Raji (cell line): ENCODE results near the gene NMNAT2.

ENCODE experiments used
- POLR2A ChIP-seq: IDR thresholded peaks from 2 replicates; pipeline ENCODE4 v1.6.1; 2011; ENCODE audit warnings: low read depth, low read length, control low read depth; ENCODE audit not compliant: insufficient read depth

The NMNAT2 gene

DNA sequence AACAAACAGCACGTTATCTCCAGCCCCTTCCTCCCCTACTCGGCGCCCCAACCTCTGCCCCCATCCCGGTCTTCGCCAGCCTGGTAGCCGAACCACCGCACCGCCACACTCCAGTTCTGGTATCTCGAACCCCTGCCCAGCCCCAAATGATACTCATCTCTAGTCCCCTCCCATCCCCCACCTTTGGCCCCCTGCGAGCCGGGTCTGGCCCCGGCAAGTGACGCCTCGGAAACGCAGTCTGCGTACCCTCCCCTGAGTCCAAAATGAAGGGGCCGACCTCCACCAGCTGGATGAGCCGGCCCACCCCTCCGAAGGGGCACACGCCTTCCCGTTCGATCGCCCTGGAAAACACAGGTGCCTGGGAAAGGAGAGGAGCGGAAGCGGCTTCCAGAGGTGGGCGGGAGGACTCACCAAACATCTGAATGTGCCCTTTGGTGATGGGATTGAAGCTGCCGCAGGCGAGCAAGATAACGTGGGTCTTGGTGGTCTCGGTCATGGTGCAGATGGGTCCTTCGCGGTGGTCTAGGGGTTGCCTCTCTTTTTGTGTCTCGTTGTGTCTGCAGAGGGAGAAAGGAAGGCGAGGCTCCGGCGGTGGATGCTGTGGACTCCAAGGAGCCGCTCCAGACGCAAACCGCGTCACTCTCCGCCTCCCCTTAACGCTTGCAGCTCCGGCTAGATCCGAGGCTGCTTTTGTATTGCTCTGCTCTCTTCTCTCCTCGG, at the start of gene NMNAT2:
NMNAT2 (minus strand) TSS at position 609 of the 720 bp plus-strand sequence; CDS start at position 496, 113 bp downstream.
- TF ChIP-seq POLR2A, result no peak

DNA sequence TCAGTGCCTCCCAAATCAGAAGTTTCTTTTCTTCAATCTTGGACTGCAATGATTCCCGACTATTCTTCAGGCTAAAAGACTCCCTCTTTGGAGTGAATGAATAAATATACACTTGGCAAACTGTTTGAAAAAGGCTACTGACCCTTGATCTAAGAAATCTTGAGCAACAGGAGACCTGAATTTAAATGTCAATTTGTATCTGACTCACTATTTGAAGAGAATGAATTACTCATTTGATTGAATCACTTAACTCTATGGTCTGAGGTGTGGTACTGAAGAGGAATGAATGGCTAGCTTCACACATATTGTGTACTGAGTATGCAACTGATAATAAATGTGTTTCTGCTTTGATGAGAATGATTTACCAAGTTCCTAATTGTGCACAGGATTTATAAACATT, 49.5 kb upstream of the NMNAT2 start:
- no peak for TF ChIP-seq POLR2A

DNA sequence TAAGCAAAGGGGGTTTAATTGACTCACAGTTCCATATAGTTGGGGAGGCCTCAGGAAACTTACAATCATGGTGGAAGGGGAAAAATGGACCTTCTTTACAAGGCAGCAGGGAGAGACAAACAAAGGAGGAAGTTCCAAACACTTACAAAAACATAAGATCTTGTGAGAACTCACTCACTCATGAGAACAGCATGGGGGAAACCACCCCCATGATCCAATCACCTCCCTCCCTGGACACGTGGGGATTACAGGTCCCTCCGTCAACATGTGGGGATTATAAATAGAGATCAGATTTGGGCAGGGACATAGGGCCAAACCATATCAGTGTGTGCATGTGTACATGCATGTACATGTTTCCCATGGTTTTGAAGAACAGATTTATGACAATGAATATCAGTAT, 48.6 kb upstream of the NMNAT2 start:
- no peak for TF ChIP-seq POLR2A

DNA sequence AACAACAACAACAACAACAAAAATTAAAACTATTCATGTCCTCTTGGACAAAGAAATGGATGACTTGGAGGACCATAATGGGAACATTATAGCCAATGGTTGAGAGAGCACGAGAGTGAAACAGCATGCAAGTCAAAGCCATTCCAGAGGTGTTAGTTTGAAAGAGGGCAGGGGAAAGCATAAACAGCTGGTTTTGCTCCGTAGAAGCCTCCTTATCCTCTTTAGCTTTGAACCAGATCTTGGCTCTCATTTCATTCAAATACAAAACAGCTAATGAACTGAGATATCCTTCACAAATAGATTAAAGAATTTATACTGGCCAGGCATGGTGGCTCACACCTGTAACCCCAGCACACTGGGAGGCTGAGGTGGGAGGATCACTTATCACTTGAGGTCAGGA, 45.4 kb upstream of the NMNAT2 start:
- TF ChIP-seq POLR2A, result no peak

DNA sequence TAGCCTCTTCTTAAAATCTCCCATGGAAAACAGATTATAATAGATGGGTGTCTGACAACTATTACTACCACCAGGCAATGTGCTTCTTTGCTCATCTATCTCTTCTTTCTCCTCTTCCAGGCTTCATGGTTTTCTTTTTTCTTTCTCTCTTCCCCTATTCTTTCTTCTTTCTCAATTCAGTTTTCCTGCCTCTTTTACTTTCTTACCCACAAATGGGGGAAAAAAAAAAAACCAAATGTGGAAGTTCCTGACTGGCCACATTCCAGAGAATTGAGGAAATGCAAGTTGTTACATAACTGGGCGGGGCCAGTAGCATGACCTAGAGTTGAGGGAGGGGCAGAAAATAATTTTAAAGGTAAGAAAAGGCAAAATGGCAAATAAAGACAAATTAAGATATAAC, 43.2 kb upstream of the NMNAT2 start:
- TF ChIP-seq POLR2A, result no peak

DNA sequence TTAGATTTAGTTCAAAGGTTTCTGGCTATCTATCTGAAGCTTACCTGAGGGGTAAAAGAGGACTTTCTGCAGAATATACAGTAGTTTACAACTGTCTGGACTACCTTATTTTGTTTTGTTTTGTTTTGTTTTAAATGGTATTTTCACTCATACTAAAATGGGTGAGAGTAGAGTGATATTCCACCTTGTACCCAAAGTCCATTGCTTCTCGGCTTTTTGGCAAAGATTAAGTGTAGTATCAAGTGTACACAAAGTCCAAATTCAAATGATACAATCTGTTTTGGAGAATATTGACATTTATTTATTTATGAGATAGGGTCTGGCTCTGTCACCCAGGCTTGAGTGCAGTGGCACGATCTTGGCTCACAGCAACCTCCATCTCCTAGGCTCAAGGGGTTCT, 42.4 kb upstream of the NMNAT2 start:
- TF ChIP-seq POLR2A, result no peak

DNA sequence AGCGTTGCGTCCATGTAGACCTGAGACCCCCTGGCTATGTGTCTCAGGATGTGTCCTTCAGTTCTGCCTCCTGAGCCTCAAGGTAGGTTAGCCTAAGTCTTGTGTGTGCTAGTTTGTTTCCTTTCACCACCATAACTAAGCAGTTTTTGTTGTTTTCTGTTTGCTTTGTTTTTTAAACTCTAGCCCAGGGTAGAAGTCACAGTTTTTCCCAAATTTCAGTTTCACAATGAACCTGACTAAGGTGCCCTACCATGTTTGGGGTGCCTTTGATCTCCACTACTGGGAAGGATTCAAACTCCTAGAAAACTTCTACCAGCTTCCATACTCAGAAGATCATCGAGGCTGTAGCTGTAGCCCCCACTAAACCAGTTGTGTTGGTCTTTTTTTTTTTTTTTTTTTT, 39.3 kb upstream of the NMNAT2 start:
- TF ChIP-seq POLR2A, result no peak

DNA sequence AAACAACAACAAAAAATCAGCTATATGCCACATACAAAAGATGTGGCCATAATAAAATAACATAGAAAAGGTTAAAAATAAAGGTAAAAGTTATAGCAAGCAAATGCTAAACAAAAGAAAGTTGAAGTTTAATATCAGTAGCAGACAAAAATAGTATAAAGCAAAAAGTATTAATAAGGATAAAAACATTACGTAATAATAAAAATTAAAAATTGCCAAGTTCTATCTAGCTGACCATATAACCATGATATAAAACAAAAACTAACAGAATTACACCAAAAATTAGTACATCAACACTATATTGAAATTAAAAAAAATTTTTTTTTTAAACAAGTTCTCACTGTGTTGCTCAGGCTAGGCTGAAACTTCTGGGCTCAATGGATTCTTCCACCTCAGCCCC, 38.6 kb upstream of the NMNAT2 start:
- TF ChIP-seq POLR2A, result no peak

DNA sequence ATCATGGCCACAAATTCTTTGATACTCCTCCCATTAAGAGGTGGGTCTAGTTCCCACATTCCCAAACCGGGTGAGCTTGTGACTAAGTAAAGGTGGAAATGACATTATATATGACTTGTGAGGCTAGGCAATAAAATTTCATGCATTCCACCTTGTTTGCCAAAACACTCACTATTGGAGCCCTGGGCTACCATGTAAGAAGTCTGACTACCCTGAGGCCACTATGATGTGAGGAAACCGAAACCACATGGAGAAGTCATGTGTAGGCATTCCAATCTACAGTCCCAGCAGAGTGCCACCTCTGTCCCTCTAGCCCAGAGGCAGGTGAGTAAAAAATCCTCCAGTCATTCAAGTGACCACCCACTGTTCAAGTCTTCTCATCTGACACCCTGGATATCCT, 36.2 kb upstream of the NMNAT2 start:
- no peak for TF ChIP-seq POLR2A

DNA sequence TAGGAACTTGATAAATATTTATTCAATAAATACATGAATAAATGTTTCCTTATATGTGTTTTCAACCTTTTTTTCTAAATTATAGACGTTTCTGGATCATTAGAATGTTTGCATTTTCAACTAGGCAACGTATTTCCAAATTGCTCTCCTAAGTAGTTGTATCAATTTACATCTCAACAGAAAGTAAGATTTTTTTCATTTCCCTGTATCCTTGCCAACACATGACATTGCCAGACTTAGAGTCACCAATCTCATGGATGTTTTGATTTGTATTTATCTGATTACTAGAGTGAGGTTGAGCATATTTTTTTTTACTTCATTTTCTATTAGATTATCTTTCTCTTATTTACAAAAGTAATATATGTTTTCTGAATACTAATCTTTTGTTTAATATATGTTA, 31.9 kb upstream of the NMNAT2 start:
- no peak for TF ChIP-seq POLR2A

DNA sequence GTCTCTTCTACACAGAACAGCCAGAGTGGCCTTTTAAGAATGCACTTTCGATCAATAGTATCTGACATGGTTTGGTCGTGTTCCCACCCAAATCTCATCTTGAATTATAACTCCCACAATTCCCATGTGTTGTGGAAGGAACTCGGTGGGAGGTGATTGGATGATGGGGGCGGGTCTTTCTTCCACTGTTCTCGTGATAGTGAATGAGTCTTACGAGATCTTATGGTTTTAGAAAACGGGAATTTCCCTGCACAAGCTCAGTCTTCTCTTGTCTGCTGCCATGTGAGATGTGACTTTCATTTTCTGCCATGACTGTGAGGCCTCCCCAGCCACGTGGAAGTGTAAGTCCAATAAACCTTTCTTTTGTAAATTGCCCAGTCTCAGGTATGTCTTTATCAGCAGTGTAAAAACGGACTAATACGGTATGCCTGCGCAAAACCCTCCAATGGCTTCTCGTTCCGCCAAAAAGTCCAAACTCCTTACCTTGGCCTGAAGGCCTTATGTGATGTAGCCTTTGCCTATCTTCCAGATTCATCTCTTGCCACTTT, 31.1 kb upstream of the NMNAT2 start:
- TF ChIP-seq POLR2A, result no peak

DNA sequence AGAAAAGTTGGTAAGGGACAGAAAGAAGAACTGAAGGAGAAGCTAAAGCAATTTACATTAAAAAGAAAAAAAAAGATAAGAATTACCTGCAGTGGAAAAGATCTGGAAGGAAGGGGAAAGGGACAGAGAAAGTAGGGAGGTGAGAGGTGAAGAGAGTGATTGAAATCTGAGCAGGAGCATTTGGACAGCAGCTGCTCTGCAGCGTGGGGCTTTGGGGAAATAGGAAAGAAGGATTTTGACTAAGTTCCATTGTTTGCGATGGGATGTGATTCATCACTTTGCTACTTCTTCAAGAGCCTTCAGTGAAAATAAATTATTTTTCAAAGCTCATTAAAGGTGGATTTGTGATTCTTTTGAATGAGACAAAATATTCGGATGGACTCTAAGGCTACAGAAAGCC, 26.1 kb upstream of the NMNAT2 start:
- no peak for TF ChIP-seq POLR2A

DNA sequence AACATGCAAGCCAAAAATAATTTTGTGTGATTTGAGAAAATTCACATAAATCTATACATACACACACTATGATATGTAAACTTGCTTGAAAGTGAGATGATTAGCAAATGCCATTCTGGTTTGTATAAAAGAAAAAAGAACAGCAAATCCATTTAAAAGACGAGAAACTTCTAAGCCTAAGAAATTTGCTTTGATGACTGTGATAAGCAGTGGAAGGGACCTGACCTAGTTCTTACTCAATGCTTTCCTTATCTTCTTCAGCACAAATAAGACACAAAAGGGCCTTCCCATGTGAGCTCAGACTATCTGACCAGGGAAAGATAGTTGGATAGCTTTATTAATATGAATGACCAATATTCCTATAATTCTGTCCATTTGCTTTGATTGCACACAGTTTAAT, 25.3 kb upstream of the NMNAT2 start:
- TF ChIP-seq POLR2A, result no peak

DNA sequence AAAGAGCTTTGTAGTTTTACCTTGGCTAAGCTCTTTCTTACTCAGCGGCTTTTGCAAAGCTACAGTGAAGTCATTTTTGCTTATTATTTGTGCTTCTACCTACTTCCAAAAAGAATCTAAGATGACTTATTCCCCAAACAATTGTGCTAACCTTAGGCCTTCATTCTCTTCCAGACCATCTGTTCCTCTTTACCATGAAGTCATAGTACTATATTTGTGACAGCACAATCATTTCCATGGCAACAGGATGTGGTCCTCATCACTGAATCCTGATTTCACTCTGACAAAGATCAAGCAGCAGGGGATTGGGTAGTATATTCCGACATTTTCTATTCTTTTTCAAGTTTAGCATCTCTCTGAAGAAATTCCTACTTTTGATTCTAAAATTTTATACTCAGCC, 24.8 kb upstream of the NMNAT2 start:
- TF ChIP-seq POLR2A, result no peak

DNA sequence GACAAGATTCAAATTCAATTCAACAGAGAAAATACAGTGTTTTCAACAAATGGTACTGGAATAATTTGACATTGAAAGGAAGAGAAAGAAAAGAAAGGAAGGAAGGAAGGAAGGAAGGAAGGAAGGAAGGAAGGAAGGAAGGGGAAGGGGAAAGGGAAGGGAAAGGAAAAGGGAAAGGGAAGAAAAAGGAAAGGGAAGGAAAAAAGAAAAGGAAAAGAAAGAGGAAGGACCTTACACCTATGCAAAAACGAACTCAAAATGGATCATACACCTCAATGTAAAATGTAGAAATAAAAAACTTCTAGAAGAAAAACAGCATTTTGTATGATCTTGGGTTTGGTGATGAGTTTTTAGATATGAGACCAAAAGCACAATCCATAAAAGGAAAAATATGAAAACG, 19.9 kb upstream of the NMNAT2 start:
- TF ChIP-seq POLR2A, result no peak

DNA sequence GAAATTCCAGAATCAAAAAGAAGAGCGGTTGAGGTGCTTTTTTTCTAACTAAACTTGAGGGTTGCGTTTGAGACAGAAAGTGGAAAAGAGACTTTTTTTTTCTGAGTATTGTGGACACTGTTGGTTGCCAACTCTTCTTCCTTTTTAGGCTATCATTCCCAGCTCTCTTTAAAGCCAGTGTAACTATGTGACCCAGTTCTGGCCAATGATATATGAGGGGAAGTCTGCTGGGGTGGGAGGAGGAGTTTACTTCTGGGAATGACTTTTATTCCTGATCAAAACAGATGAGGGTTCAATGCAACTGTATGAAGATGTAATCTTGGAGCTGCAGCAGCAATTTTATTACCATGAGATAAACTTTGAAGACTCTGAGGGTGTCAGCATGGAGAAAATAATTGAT, 17.3 kb upstream of the NMNAT2 start:
- TF ChIP-seq POLR2A, result no peak

DNA sequence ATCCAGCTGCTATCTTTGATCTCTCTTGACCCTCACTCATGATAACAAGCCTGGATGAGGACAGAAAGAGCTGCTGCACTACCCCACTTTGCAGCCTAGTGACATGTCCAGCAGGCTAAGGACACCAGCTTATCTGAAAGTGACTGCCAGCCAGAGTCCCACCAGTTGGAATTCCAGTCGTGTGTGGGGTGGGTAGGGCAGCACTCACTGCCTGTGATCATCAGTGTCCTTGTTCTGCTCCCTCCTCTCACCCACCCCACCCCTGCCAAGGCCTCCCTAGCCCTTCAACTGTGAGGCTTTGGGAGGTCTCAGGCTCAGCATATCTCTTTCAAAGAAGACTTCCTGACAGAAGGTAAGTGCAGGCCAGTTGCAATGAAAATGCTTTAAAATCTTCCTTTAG, 15.5 kb upstream of the NMNAT2 start:
- no peak for TF ChIP-seq POLR2A

DNA sequence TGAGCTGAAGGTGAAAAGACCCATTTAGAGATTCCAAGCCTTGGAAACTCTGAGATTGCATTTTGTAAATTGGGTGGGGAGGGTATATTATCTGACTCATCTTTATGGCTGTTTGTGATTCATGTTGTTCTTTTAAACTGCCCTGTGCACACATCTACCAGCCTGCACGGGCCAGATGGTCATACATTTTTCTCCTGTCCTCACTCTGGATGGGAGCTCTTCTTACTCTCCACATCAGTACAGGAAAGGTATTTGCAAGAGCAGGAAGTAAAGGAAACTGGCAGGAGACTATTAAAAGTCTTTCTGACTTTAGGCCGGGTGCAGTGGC, 14.3 kb upstream of the NMNAT2 start:
- TF ChIP-seq POLR2A, result no peak
